Endothelial cell of umbilical vein (primary cell): ENCODE measurements around the gene GPR108. TPM values are rescaled to one million over a fixed set of nuclear protein-coding genes. Genes with fewer than 3 reads are reported as not detected.

Experiments used
- BruUV-seq: library from RNA; stranded (reverse); fragments of 400-500 nt; replicated peaks from 2 replicates; lab custom pipeline; 2021; lab: Mats Ljungman, UMichigan
- CTCF ChIA-PET: fragments of 300-600, 350-600 bp; sonication (Branson Sonifier 250); formaldehyde crosslinking; loops from one replicate; lab custom pipeline; 2021; ENCODE audit warnings: antibody characterized with exemption, inconsistent platforms; lab: Charles Lee
- POLR2A ChIA-PET: fragments of 300-600, 350-600 bp; sonication (Branson Sonifier 250); formaldehyde crosslinking; loops from one replicate; lab custom pipeline; 2021; ENCODE audit warnings: antibody characterized with exemption, inconsistent platforms; lab: Charles Lee
- DNase-seq: peaks from one replicate; pipeline ENCODE4 v3.0.0-alpha.2; 2011; ENCODE audit warnings: low read depth, low spot score
- FAIRE-seq: peaks from 2 replicates; lab custom pipeline; 2011; peaks lifted over from hg19 to GRCh38; lab: Jason Lieb, UNC
- H2AFZ ChIP-seq: 2 replicates; pipeline ENCODE4 v1.6.0; 2012; ENCODE audit warnings: low read depth, low read length, control low read depth, inconsistent platforms
- H3K27ac ChIP-seq: 2 replicates; pipeline ENCODE4 v1.5.1; 2011; ENCODE audit warnings: low read depth, mild to moderate bottlenecking, control low read depth, low read length, moderate library complexity; ENCODE audit not compliant: insufficient read depth
- H3K27me3 ChIP-seq, 2 experiments: 2 replicates each; pipeline versions ENCODE4 v1.6.0 to v1.6.1; 2011; ENCODE audit warnings: low read length in 2 of 2, mixed read lengths in 1 of 2; ENCODE audit not compliant: control insufficient read depth in 2 of 2, insufficient read depth in 2 of 2
- H3K36me3 ChIP-seq, 2 experiments: 2 replicates in 1 of 2; 3 replicates in 1 of 2; pipeline ENCODE4 v1.5.1; 2011; ENCODE audit warnings: low read length in 2 of 2, mild to moderate bottlenecking in 1 of 2, moderate library complexity in 1 of 2; ENCODE audit not compliant: control insufficient read depth in 2 of 2, insufficient read depth in 2 of 2; ENCODE audit errors: extremely low read depth in 1 of 2
- H3K4me1 ChIP-seq: 3 replicates; pipeline ENCODE4 v1.5.1; 2011; ENCODE audit warnings: mild to moderate bottlenecking, low read length; ENCODE audit not compliant: control insufficient read depth, insufficient read depth; ENCODE audit errors: extremely low read depth
- H3K4me2 ChIP-seq: 2 replicates; pipeline ENCODE4 v1.6.1; 2011; ENCODE audit warnings: low read length, control low read depth, mixed read lengths; ENCODE audit not compliant: insufficient read depth
- H3K4me3 ChIP-seq, 3 experiments: fragments of 200-600 bp in 1 of 3; sonication (generic), shearing (Covaris generic) in 1 of 3; replicated peaks in 1 of 3; 2 replicates each; pipeline ENCODE4 v1.5.1; 2011 to 2016; ENCODE audit warnings: control low read depth in 3 of 3, low read length in 3 of 3, mild to moderate bottlenecking in 2 of 3, inconsistent platforms in 1 of 3, low read depth in 1 of 3, moderate library complexity in 1 of 3; ENCODE audit not compliant: insufficient read depth in 1 of 3
- H3K79me2 ChIP-seq: 2 replicates; pipeline ENCODE4 v1.6.0; 2012; ENCODE audit warnings: low read length, inconsistent platforms; ENCODE audit not compliant: control insufficient read depth, insufficient read depth
- H3K9ac ChIP-seq: replicated peaks from 2 replicates; pipeline ENCODE3; 2011; ENCODE audit warnings: low read length, control low read depth; ENCODE audit not compliant: insufficient read depth; ENCODE audit errors: extremely low read depth
- H3K9me1 ChIP-seq: replicated peaks from 3 replicates; pipeline ENCODE4 v1.6.0; 2011; ENCODE audit warnings: mild to moderate bottlenecking, low read length; ENCODE audit not compliant: control insufficient read depth, insufficient read depth; ENCODE audit errors: extremely low read depth
- H3K9me3 ChIP-seq: replicated peaks from 2 replicates; pipeline ENCODE4 v1.5.1; 2012; ENCODE audit warnings: low read length, inconsistent platforms; ENCODE audit not compliant: control insufficient read depth, insufficient read depth
- H4K20me1 ChIP-seq: replicated peaks from 2 replicates; pipeline ENCODE3; 2011; ENCODE audit warnings: mild to moderate bottlenecking, low read length; ENCODE audit not compliant: control insufficient read depth, insufficient read depth; ENCODE audit errors: extremely low read depth
- CTCF ChIP-seq, 2 donors: IDR thresholded peaks; 1 replicate in 1 of 2; 2 replicates in 1 of 2; pipeline ENCODE4 v1.5.1; 2011; ENCODE audit warnings: low read length in 2 of 2, mild to moderate bottlenecking in 2 of 2, moderate library complexity in 2 of 2, control low read depth in 1 of 2, inconsistent platforms in 1 of 2, low read depth in 1 of 2; ENCODE audit not compliant: insufficient read depth in 1 of 2; ENCODE audit errors: extremely low read depth in 1 of 2
- EZH2 ChIP-seq: IDR thresholded peaks from 2 replicates; pipeline ENCODE4 v1.6.1; 2012; ENCODE audit warnings: borderline replicate concordance, low read depth, mild to moderate bottlenecking, moderate library complexity, low read length, inconsistent platforms; ENCODE audit not compliant: severe bottlenecking
- FOS ChIP-seq: IDR thresholded peaks from 2 replicates; pipeline ENCODE4 v1.6.1; 2011; ENCODE audit warnings: mild to moderate bottlenecking, low read length, moderate library complexity, borderline replicate concordance; ENCODE audit not compliant: insufficient read depth
- GATA2 ChIP-seq: IDR thresholded peaks from 2 replicates; pipeline ENCODE4 v1.7.0; 2011; ENCODE audit warnings: low read depth, mild to moderate bottlenecking, moderate library complexity, mixed read lengths, low read length; ENCODE audit not compliant: insufficient read length, insufficient read depth
- JUN ChIP-seq: IDR thresholded peaks from 2 replicates; pipeline ENCODE4 v1.6.1; 2011; ENCODE audit warnings: borderline replicate concordance, low read depth; ENCODE audit not compliant: insufficient read length, insufficient read depth
- MAX ChIP-seq: IDR thresholded peaks from 2 replicates; pipeline ENCODE4 v1.6.1; 2011; ENCODE audit not compliant: insufficient read depth, insufficient read length
- MYC ChIP-seq: IDR thresholded peaks from one replicate; pipeline ENCODE4 v1.6.1; 2011; ENCODE audit warnings: mild to moderate bottlenecking, low read depth, low read length
- POLR2A ChIP-seq: IDR thresholded peaks from 2 replicates; pipeline ENCODE4 v1.6.1; 2012; ENCODE audit warnings: low read depth, mild to moderate bottlenecking, control low read depth, low read length
- POLR2AphosphoS5 ChIP-seq: IDR thresholded peaks from 2 replicates; pipeline ENCODE4 v1.6.1; 2012; ENCODE audit warnings: low read depth, mild to moderate bottlenecking, control low read depth, low read length, moderate library complexity; ENCODE audit not compliant: insufficient read depth
- dilution Hi-C: fragments of 300-500 bp; cut with MboI; formaldehyde crosslinking; loops from one replicate; pipeline ENCODE4 v1.15.0; 2019; ENCODE audit warnings: low sequenced_read_pairs; ENCODE audit not compliant: extremely low pct_ligation_motif_present
- intact Hi-C: fragments of 100-400 bp; cut with micrococcal nuclease; formaldehyde crosslinking; loops from one replicate; pipeline ENCODE4 v1.10.0; 2022
- polyA plus RNA-seq, 4 experiments: library from polyadenylated mRNA; depleted of rRNA in 3 of 4; stranded (reverse) in 3 of 4; unstranded in 1 of 4; fragments of >200 nt; gene quantifications; 2 replicates each; pipeline versions ENCODE4 v1.2.1 to v1.2.3, GENCODE V29; 2011 to 2012; ENCODE audit warnings: missing spikeins in 1 of 4
- total RNA-seq: library from RNA; stranded (reverse); gene quantifications from 2 replicates; pipeline ENCODE4 v1.2.3, GENCODE V29; 2021

The GPR108 gene
- total and polyA plus RNA-seq, 2 donors (not counting 3 experiments of a cell fraction or from before 2014, with no cell fraction given) = 68.5 to 80.2 TPM

GRCh38 chr19:6766357-6767080, 29.1 kb upstream of the GPR108 start:
- Histone ChIP-seq H3K4me3 (no peak overlapping the region), H4K20me1 (no peaks in the 10 kb centered on the region), H3K4me2 (no peak overlapping the region), H3K36me3 (no peaks in the 10 kb centered on the region), H3K9me1 (no peaks in the 10 kb centered on the region), H3K79me2 (no peaks in the 10 kb centered on the region), H3K27me3 (peaks cover 5 to 9% of the 10 kb centered on the region in 2 experiments), H3K27ac (no peak overlapping the region), H3K9ac (no peak overlapping the region), H3K4me1 (peaks cover 4% of the 10 kb centered on the region), H3K9me3 (no peaks in the 10 kb centered on the region), H2AFZ (no peak overlapping the region)
- dilution Hi-C loops = no loop called here
- intact Hi-C loops = loop anchor here (1.0 kb wide), 1 partner anchor 97 kb away; no protein-coding TSS in a partner anchor
- TF ChIP-seq GATA2 = no peak
- ChIA-PET CTCF (no interaction called here), POLR2A (no interaction called here)
- DNase-seq = no peak
- no TSS peak for BruUV-seq
- no peak for FAIRE-seq

GRCh38 chr19:6765738-6766356, 28.5 kb upstream of the GPR108 start:
- Histone ChIP-seq H3K9me3 (no peaks in the 10 kb centered on the region), H3K9ac (no peak overlapping the region), H3K27ac (no peak overlapping the region), H4K20me1 (no peaks in the 10 kb centered on the region), H3K79me2 (no peaks in the 10 kb centered on the region), H3K36me3 (no peaks in the 10 kb centered on the region), H3K4me3 (no peak overlapping the region), H2AFZ (no peak overlapping the region), H3K9me1 (no peaks in the 10 kb centered on the region), H3K4me2 (no peak overlapping the region), H3K4me1 (peaks cover 4% of the 10 kb centered on the region), H3K27me3 (peaks cover 5 to 9% of the 10 kb centered on the region in 2 experiments)
- ChIA-PET POLR2A (no interaction called here), CTCF (no interaction called here)
- no TSS peak for BruUV-seq
- TF ChIP-seq MAX = no peak
- no peak for TF ChIP-seq EZH2
- no peak for TF ChIP-seq FOS
- TF ChIP-seq GATA2 = no peak
- TF ChIP-seq POLR2A = no peak
- TF ChIP-seq JUN = no peak
- no peak for TF ChIP-seq POLR2AphosphoS5
- TF ChIP-seq CTCF (IDR thresholded peaks at IDR 0.05; ENCODE audit: extremely low read depth in 1 of 2, insufficient read depth in 1 of 2, low read depth in 1 of 2, low read length in 2 of 2) = no peak
- no peak for TF ChIP-seq MYC
- FAIRE-seq (no peak), DNase-seq (no peak)
- intact Hi-C loops = no loop called here
- dilution Hi-C loops = no loop called here
